Loucy (cell line): Measurements from ENCODE around the gene LUC7L3.

ENCODE experiments used
- H2AFZ ChIP-seq: fragments of 200-600 bp; sonication (generic); 2 replicates; pipeline ENCODE4 v1.6.0; 2016; ENCODE audit warnings: antibody characterized with exemption, mild to moderate bottlenecking, low read length, moderate library complexity
- H3F3A ChIP-seq: fragments of 200-600 bp; 2 replicates; pipeline ENCODE4 v1.6.0; 2016; ENCODE audit warnings: antibody characterized with exemption, low read depth, mild to moderate bottlenecking
- H3K27me3 ChIP-seq: fragments of 200-600 bp; sonication (generic); 2 replicates; pipeline ENCODE4 v1.6.1; 2014; ENCODE audit warnings: low read length, mild to moderate bottlenecking; ENCODE audit not compliant: insufficient read depth, poor library complexity, severe bottlenecking
- H3K36me3 ChIP-seq: fragments of 200-600 bp; sonication (generic); 2 replicates; pipeline ENCODE4 v1.6.1; 2016; ENCODE audit warnings: low read length; ENCODE audit not compliant: insufficient read depth
- H3K4me1 ChIP-seq: fragments of 200-600 bp; sonication (generic); 2 replicates; pipeline ENCODE4 v1.5.1; 2014; ENCODE audit warnings: low read length, mild to moderate bottlenecking; ENCODE audit not compliant: insufficient read depth, poor library complexity, severe bottlenecking
- H3K4me2 ChIP-seq: fragments of 200-600 bp; sonication (generic); 2 replicates; pipeline ENCODE4 v1.6.0; 2014; ENCODE audit warnings: antibody characterized with exemption, low read length, low read depth, mild to moderate bottlenecking; ENCODE audit not compliant: poor library complexity, severe bottlenecking
- H3K4me3 ChIP-seq: fragments of 200-600 bp; sonication (generic); 2 replicates; pipeline ENCODE4 v1.5.1; 2014; ENCODE audit warnings: low read length, mild to moderate bottlenecking, mixed read lengths; ENCODE audit not compliant: poor library complexity, severe bottlenecking
- H3K79me2 ChIP-seq: fragments of 200-600 bp; sonication (generic); 2 replicates; pipeline ENCODE4 v1.6.1; 2014; ENCODE audit warnings: low read length; ENCODE audit not compliant: insufficient read depth
- H3K9ac ChIP-seq: fragments of 200-600 bp; sonication (generic); 2 replicates; pipeline ENCODE4 v1.6.0; 2014; ENCODE audit warnings: mild to moderate bottlenecking, low read depth, low read length, moderate library complexity; ENCODE audit not compliant: poor library complexity, severe bottlenecking
- H3K9me2 ChIP-seq: fragments of 200-600 bp; sonication (generic); replicated peaks from 2 replicates; pipeline ENCODE4 v1.6.1; 2016; ENCODE audit warnings: low read depth, low read length, mixed read lengths
- H3K9me3 ChIP-seq: fragments of 200-600 bp; sonication (generic); 2 replicates; pipeline ENCODE4 v1.6.1; 2014; ENCODE audit warnings: mild to moderate bottlenecking, antibody characterized with exemption, low read length, low read depth; ENCODE audit not compliant: insufficient read depth
- H4K20me1 ChIP-seq: fragments of 200-600 bp; sonication (generic); 2 replicates; pipeline ENCODE4 v1.6.0; 2014; ENCODE audit warnings: antibody characterized with exemption, low read length, mild to moderate bottlenecking; ENCODE audit not compliant: insufficient read depth, poor library complexity, severe bottlenecking
- CTCF ChIP-seq: fragments of 200-600 bp; sonication (generic); conservative IDR thresholded peaks from 2 replicates; pipeline ENCODE4 v1.5.1; 2014; ENCODE audit warnings: mild to moderate bottlenecking, antibody characterized with exemption, low read length
- EZH2phosphoT487 ChIP-seq: fragments of 200-600 bp; IDR thresholded peaks from 2 replicates; pipeline ENCODE4 v1.6.1; 2018; ENCODE audit warnings: antibody characterized with exemption, mild to moderate bottlenecking, moderate library complexity, borderline replicate concordance

Gene LUC7L3

GRCh38 chr17:50758524-50758923 is 39.1 kb downstream of the LUC7L3 start:
- H3K27me3 ChIP-seq = no peaks in the 10 kb centered on the region
- H3K4me2 ChIP-seq = no peak overlapping the region
- no peak overlapping the region for H3K4me3 ChIP-seq
- TF ChIP-seq EZH2phosphoT487 = no peak
- no peak for TF ChIP-seq CTCF
- no peak overlapping the region for H2AFZ ChIP-seq
- H3K4me1 ChIP-seq = no peaks in the 10 kb centered on the region
- H3K36me3 ChIP-seq = peaks cover 16% of the 10 kb centered on the region; the same call in 1 of the 2 replicates
- no peaks in the 10 kb centered on the region for H4K20me1 ChIP-seq
- H3K9ac ChIP-seq = no peak overlapping the region
- no peaks in the 10 kb centered on the region for H3K9me2 ChIP-seq
- H3K79me2 ChIP-seq = no peaks in the 10 kb centered on the region
- no peaks in the 10 kb centered on the region for H3K9me3 ChIP-seq
- 0 out of 2 replicates have a peak, but pooled peaks cover 3% of the 10 kb centered on the region for H3F3A ChIP-seq

DNA sequence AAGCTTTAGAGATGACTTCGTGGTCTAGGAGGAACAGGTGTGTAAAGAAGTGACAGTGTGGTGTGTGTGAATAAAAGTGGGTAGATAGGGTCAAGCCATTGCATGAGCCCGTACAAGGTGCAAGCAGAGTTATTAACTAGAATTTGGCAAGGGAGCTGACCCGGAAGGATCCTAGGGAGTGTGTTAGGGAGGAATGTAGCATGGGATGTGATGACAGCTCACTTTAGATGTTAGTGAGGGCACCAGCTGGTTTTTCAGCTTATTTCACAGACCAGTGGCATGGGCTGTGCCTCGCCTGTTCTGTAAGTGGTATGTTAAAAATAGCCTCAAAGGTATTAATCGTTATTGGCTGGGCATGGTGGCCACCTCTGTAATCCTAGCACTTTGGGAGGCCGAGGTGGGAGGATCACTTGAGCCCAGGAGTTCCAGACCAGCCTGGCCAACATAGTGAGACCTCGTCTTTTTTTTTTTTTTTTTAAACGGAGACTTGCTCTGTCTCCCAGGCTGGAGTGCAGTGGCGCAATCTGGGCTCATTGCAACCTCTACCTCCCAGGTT is 39.7 kb downstream of the LUC7L3 start:
- no peaks in the 10 kb centered on the region for H3K4me1 ChIP-seq
- peaks cover 10% of the 10 kb centered on the region; the same call in 1 of the 2 replicates for H3K36me3 ChIP-seq
- TF ChIP-seq EZH2phosphoT487 (no peak), CTCF (no peak)
- H3K4me3 ChIP-seq = no peak overlapping the region
- no peak overlapping the region for H3K9ac ChIP-seq
- H3K27me3 ChIP-seq = no peaks in the 10 kb centered on the region
- H3F3A ChIP-seq = 0 out of 2 replicates have a peak, but pooled peaks cover 3% of the 10 kb centered on the region
- no peaks in the 10 kb centered on the region for H3K79me2 ChIP-seq
- H2AFZ ChIP-seq = no peak overlapping the region
- H3K4me2 ChIP-seq = no peak overlapping the region
- H4K20me1 ChIP-seq = no peaks in the 10 kb centered on the region
- H3K9me3 ChIP-seq = no peaks in the 10 kb centered on the region
- no peaks in the 10 kb centered on the region for H3K9me2 ChIP-seq

DNA sequence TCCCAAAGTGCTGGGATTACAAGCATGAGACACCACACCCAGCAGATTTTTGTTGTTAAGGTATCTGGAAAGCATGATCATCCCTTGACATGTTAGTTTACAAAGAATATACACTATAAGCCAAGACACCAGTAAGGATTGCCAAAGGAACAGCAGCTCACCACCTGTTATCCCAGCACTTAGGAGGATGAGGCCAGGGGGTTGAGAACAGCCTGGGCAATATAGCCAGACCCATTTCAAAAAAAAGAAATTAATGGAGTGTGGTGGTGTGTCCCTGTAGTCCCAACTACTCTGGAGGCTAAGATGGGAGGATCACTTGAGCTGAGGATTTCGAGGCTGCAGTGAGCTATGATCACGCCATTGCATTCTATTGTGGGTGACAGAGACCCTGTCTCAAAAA is 42.8 kb downstream of the LUC7L3 start:
- Histone ChIP-seq H4K20me1 (no peaks in the 10 kb centered on the region), H3F3A (no peaks in the 10 kb centered on the region), H3K4me2 (no peak overlapping the region), H2AFZ (no peak overlapping the region), H3K9me3 (no peaks in the 10 kb centered on the region), H3K36me3 (no peaks in the 10 kb centered on the region), H3K27me3 (no peaks in the 10 kb centered on the region), H3K9me2 (no peaks in the 10 kb centered on the region), H3K79me2 (no peaks in the 10 kb centered on the region), H3K4me1 (no peaks in the 10 kb centered on the region), H3K9ac (no peak overlapping the region), H3K4me3 (no peak overlapping the region)
- TF ChIP-seq CTCF = no peak
- no peak for TF ChIP-seq EZH2phosphoT487
